GOT3 (cell line): ENCODE data around the gene CHD1.

Experiments used
- DNase-seq: peaks from one replicate; lab custom pipeline; 2025; ENCODE audit warnings: mixed read lengths; lab: John Stamatoyannopoulos, UW

The CHD1 gene

DNA sequence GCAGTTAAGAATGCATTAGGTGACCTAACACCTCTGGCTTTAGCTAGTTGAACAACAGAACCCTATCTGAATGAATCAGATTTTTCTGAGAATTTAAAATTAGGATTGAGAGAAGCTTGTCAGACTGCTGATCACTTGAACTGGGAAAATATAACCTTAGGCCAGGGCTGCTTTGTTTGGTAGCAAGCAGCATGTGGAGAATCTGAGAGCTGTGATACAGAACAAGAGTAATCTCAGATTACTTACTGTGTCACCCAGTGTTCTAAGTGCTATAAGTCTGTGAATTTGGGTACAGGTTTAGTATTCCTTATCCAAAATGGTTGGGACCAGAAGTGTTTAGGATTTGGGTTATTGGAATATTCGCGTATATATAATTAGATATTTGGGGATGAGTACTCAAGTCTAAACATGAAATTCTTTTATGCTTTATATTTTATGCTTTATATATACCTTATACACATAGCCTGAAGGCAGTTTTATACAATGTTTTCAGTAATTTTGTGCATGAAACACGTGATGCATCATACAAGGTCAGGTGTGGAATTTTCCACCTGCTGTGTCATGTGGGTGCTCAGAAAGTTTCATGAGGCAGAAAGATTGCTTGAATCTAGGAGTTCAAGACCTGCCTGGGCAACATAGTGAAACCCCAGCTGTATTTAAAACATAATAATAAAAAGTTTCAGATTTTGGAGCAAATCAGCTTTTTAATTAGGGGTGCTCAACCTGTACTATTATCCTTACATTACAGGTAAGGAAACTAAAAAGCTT is 8.3 kb upstream of the CHD1 start:
- no peak for DNase-seq

DNA sequence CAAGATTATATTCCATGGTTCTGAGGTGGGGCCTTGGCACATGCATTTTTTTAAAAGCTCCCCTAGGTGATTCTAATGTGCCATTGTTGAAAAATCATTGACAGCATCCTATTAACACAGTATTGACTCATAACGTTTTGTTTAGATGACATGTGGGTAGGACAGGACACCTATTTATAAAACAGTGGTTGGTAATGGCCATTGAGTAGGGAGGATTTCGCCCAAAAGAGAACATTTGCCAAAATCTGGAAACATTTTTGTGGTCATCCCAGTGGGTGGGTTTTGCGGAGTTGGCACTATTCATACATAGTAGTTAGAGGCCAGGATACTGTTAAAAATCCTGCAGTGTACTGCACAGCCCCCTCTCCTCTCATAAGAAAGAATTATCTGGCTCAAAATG is 6.4 kb upstream of the CHD1 start:
- no peak for DNase-seq

DNA sequence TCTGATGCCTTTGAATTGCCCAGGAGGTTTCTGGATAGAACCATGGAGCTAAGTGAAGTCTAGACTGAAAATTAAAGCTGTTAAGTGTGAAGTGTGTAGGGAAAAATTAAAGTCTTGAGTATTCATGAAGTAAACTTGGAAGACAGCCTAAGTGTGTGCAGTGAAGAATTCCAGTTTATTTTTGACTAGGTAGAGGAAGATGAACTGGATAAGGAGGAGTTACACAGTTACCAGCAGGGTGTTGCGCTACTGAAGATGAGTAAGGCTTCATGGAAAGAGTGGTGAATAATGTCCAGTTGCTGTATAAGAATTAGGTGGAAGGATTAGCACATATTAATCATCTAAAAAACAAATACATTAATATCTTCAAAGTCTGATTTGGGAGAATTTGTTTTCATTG is 5.7 kb upstream of the CHD1 start:
- no peak for DNase-seq

DNA sequence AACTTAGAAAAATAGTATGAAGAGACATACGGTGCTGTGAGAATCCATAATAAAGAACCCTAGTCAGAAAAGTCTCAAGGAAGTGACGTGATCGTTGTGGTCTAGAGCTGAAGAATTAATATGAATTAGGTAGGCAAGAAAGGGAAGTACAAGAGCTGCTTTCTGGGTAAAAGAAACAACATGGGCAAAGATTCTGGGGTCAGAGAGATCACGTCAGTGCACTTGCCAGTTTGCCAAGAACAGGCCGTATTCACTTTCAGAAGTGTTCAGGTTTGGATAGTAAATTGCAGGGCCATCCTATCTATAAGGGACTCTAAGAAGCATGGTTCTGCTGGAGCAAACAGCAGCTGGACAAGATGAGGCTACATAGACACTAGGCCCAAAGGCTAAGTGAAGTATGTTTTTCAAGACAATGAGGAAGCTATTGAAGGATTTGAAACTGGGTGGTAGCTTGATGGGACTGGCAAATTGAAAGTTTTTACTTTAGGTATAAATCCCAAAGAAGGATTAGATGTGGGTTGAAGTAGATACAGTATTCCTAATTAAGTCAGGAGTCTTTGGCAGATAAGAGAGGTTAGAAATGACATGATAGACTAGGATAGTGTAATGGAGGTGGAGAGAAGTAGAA is 4.8 kb upstream of the CHD1 start:
- DNase-seq, result no peak

DNA sequence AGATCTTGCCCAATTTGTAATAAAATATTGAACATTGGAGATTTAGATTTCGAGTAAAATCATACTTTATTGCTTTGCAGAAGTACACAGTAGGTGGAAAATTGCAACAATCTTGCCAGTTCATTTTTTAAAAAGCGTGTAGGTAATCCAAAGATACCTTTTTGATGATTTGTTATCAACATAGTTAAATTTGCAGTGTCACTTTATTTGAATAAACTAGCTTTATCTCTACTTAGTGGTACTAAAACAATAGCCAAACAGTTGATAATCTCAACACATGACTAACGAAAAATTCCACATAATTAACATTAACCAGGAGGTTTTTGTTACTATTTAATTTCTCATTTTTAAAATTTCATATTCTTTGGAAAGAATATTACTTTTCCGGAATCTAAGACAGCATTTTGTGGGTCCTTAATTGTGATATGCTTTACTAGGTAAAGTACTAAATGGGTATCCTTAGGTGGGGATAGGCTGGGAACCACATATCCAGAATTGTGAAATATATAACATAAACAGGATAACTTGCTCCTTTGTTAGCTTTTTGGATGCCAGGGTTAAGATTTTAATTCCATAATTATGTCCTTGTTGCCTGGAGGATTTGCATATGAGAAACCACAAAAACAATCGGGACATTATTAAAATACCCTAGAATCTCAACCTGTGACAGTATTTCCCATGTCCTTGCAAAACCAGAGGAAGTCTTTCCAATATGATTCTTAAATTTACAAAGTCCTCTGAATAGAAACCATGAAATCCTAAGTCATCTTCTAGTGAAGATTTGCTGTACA is 2.4 kb upstream of the CHD1 start:
- no peak for DNase-seq

DNA sequence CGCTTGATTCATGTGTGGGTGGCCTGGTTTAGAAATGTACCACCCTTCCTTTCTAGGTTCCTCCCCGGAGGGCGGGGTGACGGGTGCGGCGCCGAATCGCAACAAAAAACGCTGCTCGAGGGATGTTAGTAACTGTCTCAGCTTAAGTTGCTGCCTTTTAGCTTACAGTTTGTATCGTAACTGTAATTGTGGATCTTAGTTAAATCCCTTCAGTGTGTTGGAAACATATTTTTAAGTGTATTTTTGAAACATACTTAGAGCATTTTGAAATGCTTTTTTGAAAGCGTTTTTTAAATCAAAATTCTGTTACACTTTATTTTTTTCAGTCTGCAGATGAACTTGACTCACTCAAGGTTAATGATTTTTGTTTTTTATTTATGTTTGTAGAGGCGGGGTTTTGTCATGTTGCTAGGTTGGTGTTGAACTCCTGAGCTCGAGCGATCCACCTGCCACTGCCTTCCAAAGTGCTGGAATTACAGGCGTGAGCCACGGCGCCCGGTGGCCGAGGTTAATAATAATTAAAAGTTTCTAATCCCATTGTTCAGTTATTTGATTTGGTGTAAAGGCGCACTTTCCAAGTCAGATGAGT is 997 bp upstream of the CHD1 start:
- no peak for DNase-seq

DNA sequence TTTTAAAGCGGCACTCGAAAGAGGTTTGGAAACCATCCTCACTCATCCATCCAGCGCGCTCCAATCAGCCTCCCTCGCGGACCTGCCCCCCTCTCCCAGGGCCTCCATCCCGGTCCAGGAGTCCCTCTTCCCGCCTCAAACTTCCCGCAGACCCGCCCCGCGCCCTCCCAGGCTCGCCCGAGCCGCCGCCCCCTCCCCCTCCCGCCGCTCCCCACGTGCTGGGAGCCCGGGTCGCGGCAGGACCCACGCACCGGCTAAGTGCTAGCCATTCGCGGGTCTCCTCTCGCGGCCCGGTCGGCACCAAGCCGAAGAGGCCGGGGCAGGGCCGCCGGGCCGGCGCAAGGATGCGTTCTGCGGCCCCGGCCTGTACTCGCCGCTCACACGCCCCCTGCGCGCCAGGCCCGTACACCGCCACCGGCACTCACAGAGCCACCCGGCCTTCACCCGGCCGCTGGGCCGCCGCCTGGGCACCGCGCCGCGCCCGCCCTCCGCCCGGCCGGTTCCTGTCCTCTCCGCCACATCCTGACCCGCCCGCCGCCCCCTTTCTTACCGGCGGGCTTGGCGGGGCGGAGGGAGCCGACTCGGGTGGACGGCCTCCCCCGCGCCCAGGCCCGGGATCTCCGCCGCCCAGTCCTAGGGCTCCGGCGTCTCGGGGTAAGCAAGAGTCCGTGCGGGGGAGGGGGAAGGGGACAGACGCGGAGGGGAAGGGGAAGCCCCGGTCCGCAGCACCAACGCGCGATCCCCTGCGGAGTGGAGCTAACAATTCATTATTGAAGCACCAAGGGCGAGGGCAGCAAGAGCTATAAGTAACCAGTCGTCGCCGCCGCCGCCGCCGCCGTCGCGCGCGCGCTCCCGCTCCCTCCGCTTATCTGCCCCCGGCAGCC is 576 bp downstream of the CHD1 start:
- no peak for DNase-seq

DNA sequence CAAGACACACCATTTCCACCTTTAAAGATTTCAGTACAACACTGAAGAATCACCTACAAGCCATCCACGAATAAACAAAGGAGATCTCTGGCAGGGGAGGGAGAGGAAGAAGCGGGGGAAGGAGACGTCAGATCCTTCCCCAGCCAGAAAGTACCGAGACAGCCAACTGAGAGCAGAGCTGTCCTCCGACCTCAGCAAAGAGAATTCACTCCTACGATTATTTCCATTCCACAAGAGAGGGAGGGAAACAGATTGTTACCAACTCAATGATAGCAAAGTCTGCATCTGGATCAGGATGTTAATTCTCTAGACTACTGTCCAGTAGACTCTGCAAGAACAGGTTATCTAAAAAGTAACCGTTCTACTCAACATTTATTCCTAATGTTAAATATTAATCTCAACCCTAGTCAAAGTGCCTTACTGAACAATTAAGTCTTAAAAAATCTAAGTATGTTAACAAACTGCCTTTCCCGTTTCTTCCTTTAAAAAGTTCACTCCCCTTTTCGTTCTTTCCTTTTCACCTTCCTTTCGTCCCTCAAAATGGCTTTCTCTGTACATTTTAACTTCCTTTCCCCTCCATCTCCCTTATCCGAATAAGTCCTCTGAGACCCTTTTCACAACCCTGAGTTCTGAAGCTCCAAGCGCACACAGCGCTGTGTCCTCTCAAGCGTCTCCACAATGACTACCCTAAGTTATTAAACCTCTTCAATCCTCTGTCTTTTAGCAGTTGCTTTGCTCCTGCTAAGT is 1.4 kb downstream of the CHD1 start:
- DNase-seq, result no peak

DNA sequence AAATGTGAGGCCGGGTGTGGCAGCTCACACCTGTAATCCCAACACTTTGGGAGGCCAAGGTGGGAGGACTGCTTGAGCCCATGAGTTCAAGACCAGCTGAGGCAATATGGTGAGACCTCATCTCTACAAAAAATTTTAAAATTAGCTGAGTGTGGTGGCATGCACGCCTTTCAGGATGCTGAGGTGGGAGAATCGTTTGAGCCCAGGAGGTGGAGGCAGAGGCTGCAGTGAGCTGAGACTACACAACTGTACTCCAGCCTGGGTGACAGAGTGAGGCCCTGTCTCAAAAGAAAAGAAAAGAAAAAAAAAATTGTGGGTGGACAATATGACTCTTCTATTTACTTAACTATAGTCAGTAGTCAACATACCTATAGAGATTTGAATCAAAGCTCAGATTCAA is 4.8 kb downstream of the CHD1 start:
- no peak for DNase-seq

DNA sequence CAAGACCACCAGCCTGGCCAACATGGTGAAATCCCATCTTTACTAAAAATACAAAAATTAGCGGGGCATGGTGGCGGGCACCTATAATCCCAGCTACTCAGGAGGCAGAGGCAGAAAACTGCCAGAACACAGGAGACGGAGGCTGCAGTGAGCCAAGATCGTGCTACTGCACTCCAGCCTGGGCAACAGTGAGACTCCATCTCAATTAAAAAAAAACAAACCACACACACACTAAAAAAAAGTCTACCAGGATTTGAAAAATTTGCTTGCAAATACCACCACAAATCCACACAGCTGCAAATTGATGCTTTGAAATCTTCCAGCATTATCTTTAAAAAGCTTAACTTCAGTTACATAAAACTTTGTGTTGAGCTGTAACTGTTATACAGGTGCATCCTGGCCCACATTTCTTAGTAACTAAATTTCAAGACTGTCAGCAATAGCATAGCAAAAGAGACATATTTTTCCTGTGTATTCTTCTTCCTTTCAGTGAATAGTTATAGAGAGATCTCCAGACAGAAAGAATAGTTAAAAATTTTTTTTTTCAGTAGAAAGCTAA is 6.8 kb downstream of the CHD1 start:
- no peak for DNase-seq

DNA sequence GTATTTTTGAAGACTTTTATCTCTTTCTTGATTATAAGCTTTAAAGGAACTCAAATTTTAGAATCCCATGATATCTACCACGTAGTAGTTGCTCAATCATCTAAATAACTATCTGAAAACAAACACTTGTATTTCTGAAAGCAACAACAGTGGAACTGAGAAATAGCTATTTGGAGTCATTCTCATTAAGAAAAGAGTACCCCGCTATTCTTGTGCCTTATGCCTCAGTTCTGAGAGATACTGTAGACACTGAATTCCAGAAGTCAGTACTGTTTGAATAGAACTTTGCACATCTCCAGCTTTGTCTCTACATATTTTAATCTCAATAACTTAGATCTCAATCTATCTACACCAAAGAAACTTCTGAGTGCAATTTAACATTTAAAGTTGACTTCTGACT is 11.4 kb downstream of the CHD1 start:
- no peak for DNase-seq

DNA sequence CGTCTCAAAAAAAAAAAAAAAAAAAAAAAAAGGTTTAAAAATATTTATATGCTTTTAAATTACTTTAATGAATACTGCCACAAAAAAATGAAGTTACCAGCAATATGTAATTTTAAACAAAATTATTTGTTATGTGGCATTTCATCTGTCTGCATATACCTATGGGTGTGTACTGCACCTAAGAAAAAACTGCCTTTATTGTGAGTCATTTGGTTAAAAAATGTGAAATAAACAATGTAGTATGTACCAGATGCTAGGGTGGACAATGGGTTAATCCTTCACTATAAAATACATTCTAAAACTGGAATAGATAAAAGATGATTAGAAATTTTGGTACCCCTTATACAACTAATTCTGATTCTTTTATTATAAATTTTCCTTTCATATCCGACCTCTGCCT is 12.3 kb downstream of the CHD1 start:
- DNase-seq, result no peak

DNA sequence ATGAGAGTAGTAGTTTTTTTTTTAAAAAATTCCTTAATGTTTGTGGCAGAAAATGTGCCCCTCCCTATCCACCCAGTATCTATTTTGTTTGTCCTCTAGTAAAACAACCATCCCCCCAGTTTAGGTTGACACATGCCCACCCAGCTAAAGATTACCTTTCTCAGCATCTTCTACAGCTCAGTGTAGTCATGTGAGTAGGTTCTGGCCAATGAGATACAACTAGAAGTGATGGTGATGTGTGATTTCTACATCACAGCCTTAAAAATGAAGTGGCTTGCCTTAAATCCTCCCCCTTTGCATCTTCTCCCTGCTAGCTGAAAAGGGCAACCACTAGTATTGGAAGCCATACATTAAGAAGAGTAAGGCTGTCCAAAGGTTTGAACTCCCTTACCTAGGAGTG is 14.9 kb downstream of the CHD1 start:
- DNase-seq, result no peak

DNA sequence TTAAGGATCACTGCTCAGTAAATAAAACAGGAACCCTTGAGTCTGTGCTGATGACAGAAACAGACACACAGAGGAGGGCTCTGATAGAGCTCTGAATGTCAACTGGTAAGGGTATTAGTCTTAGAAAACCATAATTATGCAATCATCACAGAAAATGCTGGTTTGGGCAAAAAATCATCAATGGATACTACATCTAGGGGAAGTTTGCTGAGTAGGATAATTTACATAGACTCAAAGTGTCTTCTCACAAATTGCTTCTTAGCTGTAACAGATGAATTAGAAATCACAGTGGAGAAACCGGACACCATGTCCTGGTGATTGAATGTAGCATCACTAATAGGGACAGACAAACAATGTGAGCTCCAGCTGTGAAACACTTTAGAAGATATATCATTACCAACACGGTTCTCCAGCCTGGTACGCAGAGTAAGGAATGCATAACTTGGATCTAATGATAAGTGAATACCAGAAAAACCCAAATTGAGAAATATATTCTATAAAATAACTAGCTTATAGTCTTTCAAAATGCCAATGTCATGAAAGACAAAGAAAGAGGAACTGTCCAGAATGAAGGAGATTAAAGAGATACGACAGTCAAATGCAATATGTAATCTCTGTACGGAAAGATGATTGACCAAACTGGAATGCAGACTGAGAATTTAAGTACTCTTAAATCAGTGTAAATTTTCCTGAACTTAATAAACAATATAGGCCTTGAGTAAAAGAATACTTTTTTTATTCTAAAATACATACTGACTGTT is 17.3 kb downstream of the CHD1 start:
- no peak for DNase-seq

DNA sequence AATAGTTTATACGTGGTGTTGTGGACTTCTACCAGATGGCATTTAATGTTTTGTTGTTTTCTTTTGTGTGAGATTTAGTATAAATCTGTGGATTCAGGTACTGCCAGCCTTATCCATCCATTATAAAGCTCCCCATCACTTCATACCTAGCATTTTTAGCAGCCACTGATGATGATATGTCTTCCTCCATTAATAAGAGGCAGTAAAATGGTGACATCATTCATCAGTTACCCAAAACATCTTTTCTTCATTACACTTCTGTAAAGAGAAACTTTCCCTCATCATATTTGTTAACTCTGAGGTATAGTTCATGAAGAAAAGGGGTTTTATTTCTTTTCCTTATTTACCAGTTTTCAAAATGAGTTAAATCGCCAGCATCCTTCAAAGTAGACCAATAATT is 19.4 kb downstream of the CHD1 start:
- no peak for DNase-seq

DNA sequence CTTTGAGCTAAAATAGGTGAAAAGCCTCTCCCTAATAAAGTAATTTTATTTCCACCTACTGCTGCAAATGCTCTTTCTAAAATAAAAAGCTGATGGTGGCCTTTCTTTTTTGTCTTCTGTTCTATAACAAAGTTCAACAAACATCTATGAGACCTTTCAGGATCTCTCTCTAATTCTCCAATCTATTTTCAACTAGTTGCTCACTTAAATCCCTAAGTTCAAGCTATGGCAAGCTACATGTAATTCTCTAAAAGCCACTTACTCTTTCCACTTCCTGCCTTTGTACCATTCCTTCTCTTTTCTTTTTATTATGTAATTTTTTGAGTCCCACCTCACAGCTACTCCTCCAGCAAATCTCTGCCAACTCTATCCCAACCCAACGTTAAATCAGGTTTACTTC is 20.9 kb downstream of the CHD1 start:
- DNase-seq, result no peak

DNA sequence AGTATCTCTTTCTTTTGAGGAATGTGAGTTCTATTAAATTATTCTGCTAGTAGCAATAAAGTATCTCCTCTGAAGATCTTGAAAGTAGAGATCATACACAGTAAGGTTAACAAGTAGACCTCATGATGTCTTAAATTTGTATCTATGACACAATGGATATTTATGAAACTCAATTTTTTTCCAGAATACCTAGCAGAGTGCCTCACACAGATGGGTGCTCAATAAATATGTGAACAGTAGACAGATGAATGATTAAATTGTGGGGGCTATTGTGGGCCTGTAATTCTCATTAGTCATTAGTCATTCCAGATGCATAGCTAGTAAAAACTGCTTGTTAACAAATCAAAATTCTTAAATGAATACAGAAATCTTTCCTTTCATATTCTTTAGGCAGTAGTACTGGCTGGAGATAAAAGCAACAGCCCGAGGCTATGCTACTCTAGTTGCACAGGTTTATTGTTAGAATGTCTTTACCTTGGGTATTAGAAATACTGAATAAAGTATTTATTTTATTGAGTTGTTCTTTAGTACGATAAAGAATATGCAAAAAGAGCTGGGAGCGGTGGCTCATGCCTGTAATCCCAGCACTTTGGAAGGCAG is 22.0 kb downstream of the CHD1 start:
- DNase-seq, result no peak

DNA sequence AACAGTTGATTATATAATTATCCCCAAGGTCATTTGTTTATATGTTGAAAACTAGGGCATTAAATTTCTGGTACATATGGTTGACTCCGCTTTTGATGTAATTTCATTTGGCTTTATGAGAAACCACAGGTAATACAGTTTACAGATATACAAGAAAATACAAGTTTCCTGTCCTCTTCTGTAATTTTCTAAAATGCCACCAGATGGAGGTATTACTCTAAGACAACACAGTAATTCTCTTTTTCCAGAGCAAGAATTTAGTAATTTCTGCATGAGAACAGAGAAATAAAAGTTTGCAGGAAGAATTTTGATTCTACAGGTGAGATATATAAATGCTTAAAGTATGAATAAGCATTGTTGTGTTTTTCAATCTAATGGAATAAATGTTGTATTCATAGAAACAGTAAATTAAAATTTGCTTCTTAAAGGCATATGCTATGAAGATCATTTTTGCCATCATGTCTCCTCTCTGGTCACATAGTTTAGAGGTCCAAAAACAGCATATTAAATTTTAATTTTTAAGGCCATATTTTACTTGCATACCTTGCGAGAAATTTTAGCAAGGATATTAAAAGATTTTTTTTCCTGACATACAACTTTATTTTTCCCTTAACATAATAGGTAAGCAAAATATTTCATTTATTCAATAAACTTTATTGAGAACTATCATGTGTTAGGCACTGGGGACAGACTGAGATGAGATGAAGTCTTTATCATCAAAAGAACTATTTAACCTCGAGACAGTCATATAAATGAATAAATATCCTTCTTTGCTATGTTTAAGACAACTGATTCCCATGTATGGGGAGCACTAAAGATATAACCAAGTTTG is 22.7 kb downstream of the CHD1 start:
- no peak for DNase-seq

DNA sequence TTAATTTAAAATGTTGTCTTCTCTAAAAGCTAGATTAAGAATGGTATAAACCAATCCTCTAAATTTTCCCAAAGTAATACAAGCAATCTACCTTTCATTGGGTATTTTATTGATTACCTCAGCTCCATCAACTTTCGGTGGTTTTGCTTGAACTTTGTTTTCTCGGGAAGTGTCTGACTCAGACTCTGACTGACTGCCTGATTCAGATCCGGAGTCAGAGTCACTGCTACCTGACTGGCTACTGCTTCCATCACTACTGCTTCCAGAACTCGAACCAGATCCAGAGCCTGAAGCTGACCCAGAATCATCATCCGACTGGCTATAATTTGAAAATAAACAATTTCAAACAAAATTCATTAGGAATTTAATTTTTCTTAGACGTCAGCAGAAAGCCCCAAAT is 24.0 kb downstream of the CHD1 start:
- DNase-seq, result no peak
